Hippocampal formation (tissue), 2 donors: ENCODE data around the gene PACS1.

Source experiments
- DNase-seq, 2 donors: peaks; one replicate each; lab custom pipeline; 2025; lab: John Stamatoyannopoulos, UW

The PACS1 gene

DNA sequence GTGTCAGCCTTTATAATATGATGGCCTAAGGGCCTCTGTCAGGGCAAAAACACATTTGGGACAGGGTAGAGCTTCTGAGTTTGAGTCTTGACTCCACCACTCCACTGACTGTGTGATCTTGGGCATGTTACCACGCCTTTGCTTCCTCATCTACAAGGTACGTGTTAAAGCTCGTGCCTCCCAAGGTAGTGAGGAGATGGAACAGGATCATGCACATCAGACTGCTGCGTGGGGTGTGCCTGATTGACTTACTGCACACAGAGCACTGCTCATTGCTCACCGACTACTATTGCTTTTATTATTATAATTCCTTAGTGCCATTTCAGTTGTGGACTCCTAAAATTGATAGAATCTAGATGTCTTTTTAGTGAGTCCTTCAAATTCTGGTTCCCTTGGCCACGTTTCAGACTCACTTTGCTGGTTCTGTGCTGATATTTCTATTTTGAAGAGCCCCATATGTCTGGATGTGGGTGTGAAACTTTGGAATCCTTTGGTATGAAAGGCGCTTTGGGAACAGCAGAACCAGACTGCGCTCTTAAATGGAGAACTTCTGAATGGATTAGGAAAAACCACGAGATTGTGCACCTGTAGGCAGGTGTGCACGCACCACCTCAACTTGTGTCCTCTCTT lies 154.3 kb downstream of the PACS1 start:
- peak in 1 of 2 donors; percentile 20 for DNase-seq

DNA sequence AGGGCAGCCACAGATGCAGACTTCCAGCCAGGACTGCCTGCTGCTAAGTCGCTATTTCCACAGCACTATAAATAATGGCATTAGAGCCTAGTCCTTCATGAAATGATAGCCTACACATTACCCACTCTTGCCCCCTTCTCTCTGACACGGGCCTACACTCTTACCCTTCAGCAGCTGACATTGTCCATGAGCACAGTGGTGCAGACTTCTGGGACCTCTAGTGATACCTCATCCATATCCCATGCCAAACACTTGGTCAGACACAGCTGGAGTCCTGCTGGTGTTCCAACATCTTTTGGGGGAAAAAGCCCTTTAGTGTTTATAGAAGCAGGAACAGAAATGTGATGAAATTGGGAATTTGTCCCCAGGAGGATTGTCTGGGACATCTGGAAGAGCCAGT lies 155.0 kb downstream of the PACS1 start:
- DNase-seq, result no peak

DNA sequence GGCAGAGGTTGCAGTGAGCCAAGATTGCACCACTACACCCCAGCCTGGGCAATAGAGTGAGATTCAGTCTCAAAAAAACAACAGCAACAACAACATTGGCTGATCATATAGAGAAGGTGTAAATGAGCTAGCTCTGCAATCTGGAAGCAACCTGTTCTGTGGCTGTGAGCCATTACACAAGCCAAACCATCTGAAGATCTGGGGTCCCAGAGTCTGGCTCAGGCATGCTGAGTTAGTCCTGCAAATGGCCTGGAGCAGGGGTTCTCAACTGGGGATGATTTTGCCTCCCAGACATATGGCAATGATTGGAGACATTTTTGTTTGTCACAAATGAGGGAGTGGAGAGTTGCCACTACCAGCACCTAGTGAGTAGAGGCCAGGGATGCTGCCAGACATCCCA lies 156.0 kb downstream of the PACS1 start:
- DNase-seq, result no peak

DNA sequence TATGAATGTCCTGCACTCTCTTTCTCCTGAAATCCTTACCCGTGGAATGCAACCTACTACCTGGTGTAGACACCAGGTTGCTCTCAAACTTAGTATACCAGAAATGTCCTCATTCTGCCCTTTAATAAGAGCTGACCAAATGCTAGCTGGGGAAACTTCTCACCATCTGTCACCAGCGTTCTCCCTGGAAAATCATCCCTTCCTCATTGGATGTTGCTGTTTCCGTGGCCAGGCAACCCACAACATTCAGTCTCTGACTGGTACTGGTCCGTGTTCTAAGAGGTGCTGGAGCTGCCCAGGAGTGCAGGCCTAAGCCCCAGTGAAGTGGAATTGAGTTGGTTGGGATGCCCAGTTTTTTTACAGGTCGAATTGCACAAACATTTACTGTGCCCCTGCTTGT lies 157.6 kb downstream of the PACS1 start:
- no peak for DNase-seq

DNA sequence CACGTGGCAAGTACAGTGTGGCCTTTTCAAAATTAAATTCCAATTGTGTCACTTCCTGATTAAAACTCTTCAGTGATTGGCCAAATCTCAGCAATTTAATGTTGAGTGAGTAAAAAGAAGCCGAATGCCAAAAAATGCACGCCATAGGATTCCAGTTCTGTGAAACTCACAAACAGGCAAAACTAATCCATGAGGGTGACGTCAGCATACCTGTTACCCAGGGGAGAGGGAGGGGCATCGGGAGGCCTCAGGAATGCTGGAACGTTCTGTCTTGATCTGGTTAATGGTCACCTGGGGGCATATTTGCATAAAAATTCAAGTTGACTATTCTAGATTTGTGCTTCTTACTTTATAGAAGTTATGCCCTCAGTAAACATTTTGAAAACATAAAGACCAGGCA lies 158.4 kb downstream of the PACS1 start:
- DNase-seq, result no peak

DNA sequence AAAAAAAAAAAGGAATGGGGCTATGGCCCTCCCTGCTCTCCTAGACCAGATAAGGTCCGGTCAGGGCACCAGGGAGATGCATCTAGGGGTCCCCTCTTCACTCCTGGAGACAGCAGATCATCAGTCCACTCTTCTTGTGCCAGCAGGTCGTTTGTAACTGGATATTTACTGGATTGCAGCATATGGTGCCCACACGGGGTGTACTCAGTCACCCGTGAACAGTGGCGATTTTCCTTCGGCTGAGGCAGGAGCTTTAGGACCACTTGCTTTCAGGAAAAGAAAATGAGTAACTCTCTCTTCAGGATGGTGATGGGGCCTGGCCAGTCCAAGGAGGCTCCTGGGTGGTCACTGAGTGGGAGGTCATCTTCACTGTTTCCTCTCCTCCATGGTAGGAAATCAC lies 160.1 kb downstream of the PACS1 start:
- DNase-seq, result no peak

DNA sequence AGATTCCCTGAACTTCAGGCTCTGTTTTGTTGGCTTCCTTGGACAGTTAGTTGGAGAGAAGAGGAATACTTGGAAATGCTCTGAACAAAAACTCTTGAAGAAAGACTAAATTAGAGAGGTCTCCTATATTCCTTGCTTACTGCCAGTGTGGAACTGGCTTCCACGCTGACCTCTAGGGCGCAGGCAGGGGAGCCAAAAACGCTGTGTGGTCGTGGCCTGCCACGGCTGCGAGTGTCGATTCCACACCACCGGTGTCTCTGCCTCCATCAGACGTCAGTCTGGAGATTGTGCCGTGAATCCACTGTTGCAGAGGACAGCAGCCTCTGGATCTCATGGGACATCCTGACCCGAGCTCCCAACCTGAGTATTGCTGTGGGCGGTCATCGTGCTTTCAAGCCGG lies 160.9 kb downstream of the PACS1 start:
- DNase-seq, result no peak

DNA sequence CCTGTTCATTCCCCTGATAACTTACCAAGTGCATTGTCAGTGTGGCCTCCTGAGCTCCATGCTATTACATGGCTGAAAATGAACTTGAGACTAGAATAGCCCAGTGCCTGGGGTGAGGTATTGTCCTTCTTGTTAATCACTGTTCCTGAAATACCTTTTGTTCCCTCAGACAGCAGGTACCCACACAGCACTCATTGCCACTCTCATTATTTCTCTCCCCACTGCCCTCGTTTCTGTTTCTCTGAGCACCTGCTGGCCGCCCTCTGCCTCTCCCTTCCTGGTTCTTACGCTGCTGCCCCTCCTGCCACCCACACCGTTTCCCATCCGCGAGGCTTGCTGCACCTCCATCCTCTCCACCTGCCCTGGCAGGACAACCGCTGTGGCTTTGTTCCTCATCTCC lies 161.5 kb downstream of the PACS1 start:
- no peak for DNase-seq

DNA sequence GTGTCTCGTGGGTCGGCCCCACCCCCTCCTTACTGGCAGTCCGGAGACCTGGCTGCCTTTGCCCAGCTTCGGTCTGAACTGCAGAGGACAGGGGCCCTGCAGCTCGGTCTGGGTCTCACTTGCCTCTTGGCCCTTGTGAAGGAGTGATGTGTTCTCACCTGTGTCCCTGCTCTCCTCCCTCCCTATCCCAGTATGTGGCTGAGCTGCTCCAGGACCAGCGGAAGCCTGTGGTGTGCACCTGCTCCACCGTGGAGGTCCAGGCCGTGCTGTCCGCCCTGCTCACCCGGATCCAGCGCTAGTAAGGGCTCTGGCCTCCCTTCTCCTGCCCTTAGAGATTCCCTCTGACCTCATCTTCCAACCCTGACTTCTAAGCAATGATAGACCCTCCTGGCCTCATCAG lies 162.7 kb downstream of the PACS1 start:
- no peak for DNase-seq

DNA sequence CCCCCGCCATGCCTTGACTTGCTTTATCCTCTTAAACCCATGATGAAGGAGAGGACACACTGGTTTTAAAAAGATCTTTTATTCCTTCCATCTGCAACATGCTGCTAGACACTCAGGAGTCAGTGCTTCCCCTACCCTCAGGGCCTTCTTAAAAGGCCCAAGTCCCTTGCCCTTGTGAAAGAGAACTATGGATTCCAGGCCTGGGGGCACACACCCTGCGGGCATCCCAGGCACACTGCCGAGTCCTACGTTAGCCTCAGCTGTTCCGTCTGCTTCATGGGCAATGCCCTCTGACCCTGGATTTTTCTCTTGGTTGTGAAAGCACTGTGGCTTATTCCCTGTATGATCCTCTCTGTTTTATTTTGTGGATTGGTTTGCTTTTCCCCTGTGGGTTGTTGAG lies 163.2 kb downstream of the PACS1 start:
- no peak for DNase-seq

DNA sequence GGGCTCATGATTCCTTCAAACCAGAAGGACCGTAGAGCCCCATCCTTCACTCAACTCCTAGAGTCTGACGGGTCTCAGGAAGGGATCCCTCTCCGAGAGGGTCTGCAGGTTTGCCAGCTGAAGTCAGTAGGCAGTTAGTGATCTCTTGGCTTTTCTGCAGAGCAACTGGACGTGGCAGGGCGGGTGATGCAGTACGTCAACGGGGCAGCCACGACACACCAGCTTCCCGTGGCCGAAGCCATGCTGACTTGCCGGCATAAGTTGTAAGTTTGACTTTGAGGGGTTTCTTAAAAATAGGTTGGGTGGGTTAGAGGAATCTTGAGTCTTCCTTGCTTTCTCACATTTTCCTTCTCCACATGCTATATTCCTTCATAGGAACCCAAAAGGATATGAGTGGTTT lies 165.1 kb downstream of the PACS1 start:
- no peak for DNase-seq

DNA sequence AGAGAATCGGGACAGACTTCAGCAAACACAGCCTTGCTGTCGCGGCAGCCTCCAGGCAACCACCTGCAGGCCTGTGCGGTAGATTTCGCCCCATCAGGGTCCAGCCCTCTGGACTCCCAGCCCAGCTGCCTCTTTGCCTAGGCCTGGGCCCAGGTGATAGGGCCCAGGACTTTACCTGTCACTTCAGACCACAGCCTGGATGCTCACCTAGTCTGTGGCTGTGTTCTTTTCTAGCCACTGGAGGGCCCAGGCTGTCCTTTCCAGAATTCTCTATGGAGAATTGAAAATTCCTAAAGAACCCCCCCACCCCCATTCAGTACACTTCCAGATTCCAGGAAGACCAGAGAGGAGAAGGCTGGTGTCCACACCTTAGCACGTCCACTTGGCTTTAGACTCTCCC lies 167.8 kb downstream of the PACS1 start:
- no peak for DNase-seq

DNA sequence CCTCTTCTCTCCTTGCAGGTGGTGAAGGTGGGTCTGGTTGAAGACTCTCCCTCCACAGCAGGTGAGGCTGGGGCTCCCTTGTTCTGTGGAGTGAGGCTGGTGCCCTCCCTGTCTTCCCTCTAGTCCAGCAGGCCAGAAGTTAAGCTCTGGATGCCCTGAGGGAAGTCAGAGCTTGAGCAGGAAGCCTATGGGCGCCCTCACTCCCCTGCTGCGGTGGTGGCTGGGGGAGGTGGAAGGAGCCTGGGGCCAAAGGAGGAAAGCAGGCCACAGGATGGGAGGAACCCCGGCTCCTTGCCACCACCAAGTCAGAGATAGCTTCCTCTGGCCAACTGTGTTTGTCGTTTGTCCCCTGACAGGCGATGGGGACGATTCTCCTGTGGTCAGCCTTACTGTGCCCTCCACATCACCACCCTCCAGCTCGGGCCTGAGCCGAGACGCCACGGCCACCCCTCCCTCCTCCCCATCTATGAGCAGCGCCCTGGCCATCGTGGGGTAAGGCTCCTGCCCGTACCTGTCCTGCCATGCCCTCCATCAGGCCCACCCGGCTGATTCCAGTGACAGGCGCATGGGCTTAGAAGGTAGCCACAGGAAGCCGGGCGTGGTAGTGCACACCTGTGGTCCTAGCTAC lies 168.8 kb downstream of the PACS1 start:
- DNase-seq, result no peak

DNA sequence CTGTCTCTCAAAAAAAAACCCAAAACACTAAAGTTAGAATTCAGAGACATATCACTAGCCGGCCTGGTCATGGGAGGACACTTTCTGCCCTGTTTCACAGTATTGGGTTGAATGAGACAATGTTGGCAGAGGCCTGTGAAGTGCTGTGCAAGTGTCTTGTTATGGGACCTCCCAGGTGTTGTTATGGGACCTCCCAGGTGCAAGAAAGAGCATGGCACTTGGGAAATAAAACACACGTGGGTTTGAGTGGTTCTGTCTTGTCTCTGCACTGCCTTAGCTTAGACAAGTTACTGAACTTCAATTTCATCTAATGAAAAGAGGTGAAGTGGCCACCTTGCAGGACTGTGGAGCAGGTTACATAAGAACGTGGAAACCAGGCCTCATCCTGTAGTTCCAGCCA lies 169.4 kb downstream of the PACS1 start:
- no peak for DNase-seq

DNA sequence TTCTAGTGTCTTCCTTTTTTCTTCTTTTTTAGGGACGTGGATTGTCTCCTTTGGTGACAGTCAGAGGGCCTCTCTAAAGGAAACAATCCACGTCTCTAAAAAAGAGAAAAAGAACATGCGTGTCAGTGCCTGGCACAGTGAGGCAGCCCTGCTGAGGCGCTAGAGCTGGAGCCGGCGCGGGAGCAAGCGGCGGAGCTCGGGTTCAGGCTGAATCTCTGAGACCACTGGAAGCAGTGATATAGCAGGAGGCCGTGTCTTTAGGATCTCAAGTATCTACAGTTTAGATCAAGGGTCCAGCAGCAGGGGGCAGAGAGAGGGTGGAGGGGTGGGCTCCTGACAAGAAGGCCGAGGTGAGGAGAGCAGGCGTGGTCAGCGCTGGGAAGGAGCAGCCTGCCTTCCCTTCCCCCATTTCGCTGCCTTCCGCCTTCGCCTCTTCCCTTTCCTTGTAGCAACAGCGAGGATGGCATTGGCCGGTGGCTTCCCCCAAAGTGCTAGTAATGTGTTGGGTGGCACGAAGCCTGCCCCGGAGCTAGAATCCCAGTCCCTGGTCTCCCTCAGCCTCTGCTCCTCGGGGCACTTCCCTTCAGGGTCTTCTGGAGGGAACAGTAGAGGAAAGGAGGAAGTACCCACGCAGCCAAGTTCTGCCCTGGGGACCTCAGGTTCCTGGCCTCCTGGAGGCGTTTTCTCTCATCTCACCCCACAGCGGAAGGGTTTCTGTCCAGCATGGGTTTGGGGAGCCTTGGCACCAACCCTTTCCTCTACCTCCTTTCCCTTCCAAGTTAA lies 170.1 kb downstream of the PACS1 start:
- no peak for DNase-seq

DNA sequence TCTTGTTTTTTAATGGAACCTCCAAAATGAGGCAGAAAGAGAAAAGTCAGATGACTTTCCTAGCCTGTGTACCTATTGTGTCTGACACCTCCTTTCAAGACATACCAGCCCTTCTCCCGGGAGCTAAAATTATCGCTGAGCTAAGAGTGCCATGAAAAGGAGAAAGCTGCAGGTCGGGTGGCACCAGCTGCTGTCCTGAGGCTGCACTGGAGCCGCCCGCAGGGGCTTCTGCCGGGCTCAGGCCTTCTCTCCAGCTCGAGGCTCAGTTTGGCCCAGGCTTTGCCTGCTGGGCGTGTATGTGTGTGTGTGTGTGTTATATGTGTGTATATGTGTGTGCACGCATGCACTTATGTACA lies 170.7 kb downstream of the PACS1 start:
- no peak for DNase-seq

DNA sequence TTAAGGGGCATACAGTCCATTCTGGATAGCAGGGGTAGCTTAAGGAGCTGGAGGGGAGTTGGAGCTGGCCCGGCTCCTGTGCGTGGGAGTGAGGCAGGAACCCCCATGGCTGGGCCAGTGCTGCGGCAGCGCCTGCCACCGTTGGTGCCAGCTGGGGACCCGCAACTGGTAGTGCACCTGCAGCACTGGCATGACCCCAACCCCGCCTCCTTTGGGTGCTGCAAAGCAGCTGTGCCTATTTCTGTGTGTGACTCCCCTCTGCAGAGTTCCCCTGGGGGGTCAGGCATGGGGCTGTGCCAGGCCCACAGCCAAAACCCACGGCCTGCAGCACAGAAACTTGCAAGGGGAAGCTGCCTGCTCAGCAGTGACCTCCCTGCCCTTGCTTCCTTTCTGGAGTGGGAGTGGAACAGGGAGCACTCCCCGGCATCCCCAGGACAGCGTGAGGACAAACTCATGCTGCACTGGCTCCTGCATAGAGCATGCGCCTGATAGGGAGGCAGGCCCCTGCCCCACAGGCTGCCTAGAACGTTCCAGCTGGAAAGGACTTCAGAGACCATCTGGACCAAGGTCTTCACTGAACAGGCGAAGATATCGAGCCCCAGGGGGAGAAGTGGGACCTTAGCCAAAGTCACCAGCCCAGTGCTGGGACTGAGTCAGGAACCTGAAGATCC lies 172.2 kb downstream of the PACS1 start:
- DNase-seq, result no peak

DNA sequence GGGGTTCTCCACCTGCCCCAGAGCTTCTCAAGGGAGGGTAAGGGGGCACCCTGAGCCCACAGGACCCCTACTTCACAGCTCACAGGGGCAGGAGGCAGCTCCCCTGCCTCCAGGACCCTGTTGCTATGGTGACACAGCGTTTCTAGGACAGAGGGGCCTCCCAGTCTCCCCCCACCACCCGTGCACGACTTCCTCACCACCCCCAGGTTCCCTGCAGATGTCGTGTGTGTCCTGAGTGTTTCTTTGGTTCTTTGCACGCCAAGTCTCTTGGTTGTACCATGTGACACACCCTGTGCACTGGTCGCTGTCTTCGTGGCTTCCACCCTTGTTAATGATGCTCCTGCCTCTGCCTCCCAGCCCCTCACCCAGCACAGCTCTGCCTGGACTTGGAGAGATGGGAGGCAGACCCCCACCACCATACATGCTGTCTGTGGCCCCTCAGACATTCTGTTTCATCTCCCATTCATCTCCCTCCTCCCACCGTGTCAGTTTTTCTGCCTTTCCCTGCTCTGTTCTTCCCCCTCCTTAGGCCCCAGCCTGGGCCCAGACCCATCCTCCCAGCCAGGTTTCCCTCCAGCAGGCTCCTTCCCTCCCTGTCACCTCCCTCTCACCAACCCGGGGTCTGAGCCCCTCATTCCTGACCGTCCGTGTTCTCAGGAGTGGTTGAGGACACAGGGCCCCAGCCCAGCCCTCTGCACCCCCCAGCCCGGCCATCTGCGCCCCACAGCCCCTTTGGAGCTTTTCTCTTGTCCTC lies 173.9 kb downstream of the PACS1 start:
- no peak for DNase-seq

DNA sequence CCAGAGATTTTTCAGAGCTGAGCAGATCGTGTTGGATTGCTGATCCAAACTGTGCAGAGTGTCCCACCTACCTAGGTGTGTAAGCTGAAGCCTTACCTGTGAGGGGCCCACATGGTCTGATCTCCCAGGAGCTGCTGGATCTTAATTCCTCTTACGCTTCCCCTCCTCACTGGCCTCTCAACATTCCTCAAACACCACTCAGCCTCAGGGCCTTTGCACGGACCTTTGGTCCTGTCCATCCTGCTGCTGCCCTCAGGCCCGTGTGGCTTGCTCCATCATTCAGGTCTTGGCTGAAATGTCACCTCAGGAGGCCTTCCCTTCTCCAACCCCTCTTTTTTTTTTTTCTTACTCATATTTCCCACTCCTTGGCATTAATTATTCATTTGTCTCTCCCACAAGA lies 177.2 kb downstream of the PACS1 start:
- no peak for DNase-seq

DNA sequence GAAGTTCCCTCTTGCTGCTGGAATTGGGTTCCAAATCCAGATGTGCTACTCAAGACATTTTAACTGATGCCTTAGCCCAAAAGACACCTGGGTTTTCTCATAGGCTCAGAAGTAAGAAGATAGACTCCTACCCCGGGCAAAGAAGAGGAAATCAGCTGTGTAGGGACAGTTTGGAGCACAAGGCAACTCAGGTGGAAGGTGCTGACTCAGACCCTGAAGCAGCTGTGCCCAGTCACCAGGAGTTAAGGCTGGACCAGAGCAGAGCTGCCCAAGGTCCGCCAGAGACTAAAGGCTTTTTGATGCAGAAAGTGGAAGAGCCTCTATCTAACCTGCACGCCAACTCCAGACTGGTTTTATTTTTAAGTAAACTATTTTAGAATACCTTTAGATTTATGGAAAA lies 177.7 kb downstream of the PACS1 start:
- no peak for DNase-seq

DNA sequence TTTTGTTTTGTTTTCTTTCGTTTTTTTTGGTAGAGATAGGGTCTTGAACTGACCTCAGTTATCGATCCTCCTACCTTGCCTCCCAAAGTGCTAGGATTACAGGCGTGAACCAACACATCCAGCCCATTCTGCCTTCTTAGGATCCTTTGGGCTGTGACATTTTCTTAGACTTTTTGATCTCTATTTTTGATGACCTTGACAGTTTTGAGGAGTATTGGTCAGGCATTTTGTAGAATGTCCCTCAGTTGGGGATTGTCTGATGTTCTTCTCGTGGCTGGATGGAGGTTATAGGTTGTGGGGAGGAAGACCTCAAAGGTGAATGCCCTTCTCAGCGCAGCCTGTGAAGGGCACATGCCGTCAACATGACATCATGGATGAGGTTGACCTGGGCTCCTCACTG lies 178.8 kb downstream of the PACS1 start:
- DNase-seq, result no peak

DNA sequence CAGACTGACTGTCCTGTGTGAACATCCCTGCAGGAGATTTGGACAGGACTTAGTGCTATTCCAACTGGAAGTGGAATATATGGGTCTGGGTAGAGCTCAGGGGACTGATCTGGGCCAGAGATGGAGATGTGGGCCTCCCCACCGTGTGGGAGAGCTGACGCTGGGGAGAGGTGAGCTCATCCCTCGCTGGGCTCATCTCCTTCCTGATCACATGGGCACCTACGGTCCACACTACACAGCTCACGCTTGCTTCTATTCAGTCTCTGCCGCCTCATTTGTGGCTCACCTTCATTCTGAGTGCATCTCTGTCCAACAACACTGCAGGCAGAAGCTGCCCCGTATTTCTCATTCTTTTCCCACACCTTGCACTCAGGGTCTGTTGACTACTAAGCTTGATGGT lies 181.7 kb downstream of the PACS1 start:
- DNase-seq, result no peak
